ENCODE measurements around the gene MTHFD1.

Gene MTHFD1

GRCh38 chr14:64501411-64502171, 113.4 kb downstream of the MTHFD1 start:
- no peak for DNase-seq

DNA sequence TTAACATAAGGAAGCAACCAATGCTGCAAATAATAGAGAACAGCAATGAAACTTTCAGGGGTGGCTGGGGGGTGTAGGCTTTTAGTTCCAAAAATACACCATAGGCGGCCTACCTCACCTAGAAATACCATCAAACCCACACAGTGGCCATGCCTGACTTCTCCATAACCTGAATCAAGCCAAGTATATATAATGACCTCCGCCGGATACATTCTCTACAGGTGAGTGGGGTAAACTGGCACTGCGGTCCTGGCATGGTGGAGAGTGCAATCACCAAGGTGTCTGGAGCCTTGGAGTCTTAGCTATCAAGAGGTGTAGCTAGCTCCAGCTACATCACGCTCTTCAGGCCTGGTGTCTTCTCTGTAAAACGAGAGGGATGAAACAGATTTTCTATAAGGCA, 114.3 kb downstream of the MTHFD1 start:
- DNase-seq: peak; percentile 17

DNA sequence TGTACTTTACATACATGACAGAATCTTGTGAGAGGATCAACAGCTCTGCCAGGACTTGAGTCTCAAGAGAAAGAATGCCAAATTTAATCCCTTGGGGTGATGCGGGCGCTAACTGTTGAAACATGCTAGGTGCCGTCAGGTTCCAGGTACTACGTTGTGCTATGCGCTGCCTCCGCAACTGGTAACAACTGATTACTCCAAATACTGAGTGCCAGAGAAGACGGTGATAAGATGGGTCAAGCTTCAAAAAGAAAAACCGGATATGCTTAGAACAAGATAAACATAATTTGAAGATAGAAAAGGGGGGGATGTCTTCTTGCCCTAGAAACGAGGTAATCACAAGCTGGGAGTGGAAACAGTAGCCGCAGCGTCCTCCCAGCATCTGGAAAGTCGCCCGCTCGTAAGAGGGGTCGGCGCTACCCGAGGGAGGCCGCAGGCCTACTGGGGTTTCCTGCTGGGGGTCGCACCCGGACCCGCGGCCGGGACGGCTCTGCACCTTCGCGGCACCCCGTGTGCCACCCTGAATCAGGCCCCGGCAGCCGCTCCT, 114.8 kb downstream of the MTHFD1 start:
- DNase-seq: peak; percentile 76

GRCh38 chr14:64503434-64504309, 115.5 kb downstream of the MTHFD1 start, which contains the start of gene ZBTB25:
ZBTB25 (minus strand) TSS chr14:64503838; CDS start chr14:64490533, 13,305 bp downstream.
- peak; percentile 93 for DNase-seq

GRCh38 chr14:64504310-64504896, 116.2 kb downstream of the MTHFD1 start, which contains the start of gene ZBTB1:
ZBTB1 (plus strand) TSS chr14:64504770; CDS start chr14:64521505, 16,735 bp downstream.
- DNase-seq: peak; percentile 88

- DNase-seq: peak; percentile 96
Measured at GRCh38 chr14:64504897-64505794, 117.0 kb downstream of the MTHFD1 start.

- DNase-seq: peak; percentile 16
Measured at GRCh38 chr14:64506721-64507120, 118.6 kb downstream of the MTHFD1 start.

- peak; percentile 21 for DNase-seq
Measured at GRCh38 chr14:64507376-64508156, 119.4 kb downstream of the MTHFD1 start.

DNA sequence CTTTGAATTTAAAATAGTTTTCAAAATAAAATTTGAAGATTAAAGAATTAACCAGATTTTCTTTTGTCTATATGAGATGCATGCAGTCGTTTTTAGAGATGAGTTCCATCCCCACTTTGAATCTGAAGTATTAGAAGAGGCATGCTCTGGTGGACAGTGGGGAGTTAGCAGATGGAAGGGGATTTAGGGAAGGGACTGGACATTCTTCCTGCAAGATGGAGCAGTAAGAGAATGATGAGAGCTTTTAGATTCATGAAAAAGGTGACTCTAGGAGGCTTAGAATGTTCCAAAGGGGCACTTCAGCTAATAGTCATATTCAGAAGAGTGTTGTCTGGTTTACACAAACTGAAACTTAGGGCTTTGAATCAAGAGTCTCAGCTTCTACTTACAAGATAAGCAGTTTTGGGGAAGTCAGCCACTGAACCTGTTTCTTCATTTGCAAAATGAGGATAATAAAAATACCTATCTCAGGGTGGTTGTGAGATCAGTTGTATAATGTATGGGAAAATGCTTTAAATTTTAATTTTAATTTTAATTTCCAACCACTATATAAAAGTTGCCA, 120.1 kb downstream of the MTHFD1 start:
- DNase-seq: peak; percentile 62

DNA sequence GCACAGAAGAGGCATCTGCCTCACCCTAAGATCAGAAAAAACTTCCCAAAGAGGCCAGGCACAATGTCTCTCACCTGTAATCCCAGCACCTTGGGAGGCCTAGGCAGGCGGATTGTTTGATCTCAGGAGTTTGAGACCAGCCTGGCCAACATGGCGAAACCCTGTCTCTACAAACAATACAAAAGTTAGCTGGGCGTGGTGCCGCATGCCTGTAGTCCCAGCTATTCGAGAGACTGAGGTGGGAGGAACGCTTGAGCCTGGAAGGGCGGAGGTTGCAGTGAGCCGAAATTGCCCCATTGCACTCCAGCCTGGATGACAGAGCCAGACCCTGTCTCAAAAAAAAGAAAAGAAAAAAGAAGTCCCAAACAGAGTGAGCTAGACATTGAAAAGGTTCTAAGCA, 120.9 kb downstream of the MTHFD1 start:
- no peak for DNase-seq

All from hematopoietic multipotent progenitor cell treated with erythropoietin and hydrocortisone succinate and interleukin-3 and kit ligand, for 6 days (in vitro differentiated cells).